GM18861 (cell line): ENCODE measurements around the gene HS1BP3.

ENCODE experiments used
- ATAC-seq: cut with Tn5 transposase; IDR thresholded peaks from one replicate; pipeline ENCODE4 v1.9.1; 2021; ENCODE audit not compliant: unreplicated experiment

Gene HS1BP3, protein sequence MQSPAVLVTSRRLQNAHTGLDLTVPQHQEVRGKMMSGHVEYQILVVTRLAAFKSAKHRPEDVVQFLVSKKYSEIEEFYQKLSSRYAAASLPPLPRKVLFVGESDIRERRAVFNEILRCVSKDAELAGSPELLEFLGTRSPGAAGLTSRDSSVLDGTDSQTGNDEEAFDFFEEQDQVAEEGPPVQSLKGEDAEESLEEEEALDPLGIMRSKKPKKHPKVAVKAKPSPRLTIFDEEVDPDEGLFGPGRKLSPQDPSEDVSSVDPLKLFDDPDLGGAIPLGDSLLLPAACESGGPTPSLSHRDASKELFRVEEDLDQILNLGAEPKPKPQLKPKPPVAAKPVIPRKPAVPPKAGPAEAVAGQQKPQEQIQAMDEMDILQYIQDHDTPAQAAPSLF

DNA sequence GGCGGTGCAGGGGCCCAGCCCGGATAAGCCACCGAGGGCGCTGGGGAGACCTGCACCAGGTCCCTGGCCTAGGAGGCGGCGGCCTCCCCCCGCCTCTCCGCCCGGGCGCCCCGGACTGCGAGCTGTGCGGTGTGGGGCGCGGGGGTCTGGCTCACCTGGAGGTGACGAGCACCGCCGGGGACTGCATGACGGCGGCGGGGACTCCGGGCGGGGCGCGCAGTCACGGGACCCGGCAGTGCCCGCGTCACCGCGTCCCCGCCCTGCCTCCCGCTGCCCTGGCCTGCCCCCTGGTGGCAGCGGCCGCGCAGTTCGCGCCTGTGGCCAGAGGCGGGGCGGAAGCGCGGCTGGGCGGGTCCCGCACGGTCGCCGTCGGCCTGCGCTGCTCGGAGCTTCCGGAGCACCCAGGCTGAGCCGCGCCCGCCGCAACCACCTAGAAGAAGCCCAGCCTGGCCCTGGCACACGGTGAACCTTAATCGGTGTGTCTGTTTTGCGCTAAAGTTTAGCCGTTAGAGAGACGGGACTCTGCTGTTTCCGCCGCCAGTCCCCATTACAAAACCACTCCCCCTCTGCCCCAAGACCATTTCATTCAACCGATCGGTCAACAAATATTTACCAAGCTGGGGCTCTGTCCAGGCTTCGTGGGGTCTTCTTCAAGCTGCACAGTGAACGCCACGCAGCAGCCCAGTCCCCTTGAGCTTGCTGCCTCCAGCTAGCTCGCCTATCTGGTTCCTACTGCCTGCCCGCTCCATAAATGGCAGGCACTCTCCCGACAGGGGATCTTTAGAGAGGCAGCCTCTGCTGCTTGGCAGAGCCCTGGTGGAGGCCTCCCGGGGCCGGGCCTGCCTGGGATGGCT lies at the start of gene HS1BP3:
HS1BP3 (minus strand) TSS at position 222 of the 854 bp plus-strand sequence; CDS start at position 187, 35 bp downstream.
- peak; percentile 95 for ATAC-seq

DNA sequence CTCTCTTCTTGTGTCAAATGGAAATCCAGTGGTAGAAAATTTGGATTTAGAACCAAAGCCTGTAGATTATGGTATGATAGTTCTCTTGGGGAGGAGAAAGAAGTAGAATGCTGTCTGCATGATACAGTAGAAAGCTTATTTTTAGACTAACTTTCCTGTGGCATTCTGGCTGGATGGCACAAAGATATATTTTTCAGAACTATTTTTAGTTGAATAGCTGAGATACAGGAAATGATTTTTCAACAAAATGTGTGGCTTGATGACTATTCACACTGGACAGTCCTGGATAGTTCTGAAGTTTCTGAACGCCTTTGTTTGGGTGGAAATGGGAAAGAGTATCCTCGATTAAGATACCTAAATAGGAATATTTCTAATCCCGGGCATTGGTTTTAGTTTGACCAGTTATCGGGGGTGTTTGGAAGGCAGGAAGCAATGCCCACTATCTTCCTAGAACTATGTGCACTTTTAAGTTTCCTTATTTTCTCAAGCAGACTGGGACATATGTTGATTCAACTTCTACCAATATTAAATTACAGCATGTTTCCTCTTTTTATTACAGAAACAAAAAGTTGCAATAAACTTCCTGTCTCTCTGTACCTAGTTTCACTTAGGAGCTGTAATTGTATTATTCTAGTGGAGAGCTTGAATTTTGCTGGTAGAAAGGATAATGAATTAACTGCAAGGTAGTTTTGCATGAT lies 48.2 kb upstream of the HS1BP3 start:
- ATAC-seq, result no peak

DNA sequence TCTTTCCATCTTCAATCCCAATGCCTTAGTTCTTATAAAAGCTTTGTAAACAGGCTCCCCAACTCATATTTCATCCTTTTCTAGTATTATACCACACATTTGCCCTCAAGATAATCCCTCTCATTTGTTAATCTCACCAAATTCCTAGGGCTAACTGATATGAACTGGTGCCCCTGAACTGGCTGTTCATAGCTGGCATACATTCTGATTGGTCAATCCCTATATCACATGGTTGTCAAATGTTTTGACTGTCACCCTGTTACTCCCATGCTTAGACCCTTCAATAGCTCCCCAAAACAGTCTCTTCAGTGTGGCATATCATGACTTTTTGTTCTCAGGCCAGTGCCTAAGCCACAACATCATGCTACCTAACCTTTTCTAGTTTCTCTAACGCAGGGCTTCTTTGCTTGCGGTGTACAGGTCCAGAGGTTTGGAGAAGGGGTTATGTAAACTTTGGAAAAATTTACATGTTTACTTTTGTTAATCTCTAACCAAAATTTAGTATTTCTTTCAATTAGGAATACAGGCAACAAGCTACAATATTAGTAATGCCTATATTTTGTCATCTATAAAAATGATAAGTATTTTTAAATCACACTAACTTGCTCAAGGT lies 46.5 kb upstream of the HS1BP3 start:
- ATAC-seq, result no peak

DNA sequence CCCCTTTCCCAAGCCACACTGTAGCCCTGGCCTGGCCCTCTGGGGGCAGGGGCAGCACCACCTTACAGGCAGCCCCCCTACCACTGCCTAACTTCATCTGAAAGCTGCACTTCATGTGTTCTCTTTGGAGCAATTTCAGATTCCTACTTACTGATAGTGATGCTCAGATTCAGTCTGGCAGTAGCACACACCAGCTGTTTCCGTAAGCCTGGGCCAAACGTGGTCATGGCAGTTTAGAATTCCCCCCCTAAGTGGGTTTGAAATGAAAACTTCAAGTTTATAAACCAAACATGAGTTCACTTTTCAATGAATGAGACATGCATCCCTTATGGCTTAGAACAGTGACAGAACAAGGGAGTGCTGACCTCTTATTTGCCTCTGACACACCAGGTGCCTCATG lies 45.5 kb upstream of the HS1BP3 start:
- ATAC-seq, result no peak

DNA sequence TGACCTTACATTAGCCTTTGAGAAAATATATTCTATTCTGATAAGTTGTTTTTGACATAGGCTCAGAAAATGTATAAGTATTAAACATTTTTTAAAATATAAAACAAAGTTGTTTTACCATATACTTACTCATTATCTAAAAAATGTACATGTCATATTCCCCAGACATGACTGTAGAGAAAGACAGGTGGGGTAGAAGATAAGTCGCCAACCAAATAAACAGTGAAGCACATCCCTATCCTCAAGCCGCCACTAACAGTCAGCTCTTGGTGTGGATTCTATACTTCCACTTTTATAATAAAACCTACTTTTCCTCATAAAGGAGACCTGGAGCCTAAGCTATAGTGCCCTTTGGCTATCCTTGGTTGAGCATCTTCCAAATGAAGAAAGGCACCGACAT lies 42.4 kb upstream of the HS1BP3 start:
- no peak for ATAC-seq

DNA sequence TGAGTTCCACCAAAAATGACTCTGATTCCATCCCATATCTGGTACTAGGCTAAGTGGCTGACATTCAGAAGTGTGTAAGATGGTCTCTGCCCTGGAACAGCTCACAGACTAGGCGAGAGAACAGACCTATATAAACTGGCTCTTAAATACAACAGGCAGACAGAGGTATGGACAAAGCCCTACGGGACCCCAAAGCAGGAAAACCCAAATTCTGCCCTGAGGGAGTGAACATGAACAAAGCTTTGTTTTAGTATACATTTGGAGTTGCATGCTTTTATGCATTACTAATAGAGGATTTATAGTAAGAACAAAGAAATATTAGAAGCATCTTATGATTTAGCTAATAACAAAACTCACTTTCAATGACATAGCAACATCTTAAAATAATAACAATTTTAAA lies 41.2 kb upstream of the HS1BP3 start:
- ATAC-seq, result no peak

DNA sequence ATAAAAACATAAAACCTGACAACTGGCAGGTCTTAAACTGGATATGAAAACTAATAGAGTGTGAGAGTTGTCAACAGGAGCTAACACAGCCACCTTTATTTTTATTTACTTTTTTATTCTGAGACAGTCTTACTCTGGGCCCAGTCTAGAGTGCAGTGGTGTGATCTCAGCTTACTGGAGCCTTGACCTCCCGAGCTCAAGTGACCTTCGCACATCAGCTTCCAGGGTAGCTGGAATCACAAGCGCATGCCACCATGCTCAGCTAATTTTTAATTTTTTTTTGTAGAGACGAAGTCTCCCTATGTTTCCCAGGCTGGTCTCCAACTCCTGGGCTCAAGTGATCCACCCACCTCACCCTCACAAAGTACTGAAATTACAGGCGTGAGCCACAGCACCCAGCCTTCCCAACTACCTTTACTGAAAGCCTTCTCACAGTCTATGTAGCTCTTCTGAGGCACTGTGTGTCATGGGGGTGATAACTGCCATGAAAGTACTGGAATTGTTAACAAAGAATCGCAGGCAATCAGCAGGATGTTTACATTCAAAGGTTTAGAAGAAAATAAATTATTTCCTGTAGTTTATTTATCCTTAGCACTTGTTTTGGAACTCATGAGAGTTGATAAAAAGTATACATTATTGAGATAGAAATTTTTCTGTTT lies 40.3 kb upstream of the HS1BP3 start:
- no peak for ATAC-seq

DNA sequence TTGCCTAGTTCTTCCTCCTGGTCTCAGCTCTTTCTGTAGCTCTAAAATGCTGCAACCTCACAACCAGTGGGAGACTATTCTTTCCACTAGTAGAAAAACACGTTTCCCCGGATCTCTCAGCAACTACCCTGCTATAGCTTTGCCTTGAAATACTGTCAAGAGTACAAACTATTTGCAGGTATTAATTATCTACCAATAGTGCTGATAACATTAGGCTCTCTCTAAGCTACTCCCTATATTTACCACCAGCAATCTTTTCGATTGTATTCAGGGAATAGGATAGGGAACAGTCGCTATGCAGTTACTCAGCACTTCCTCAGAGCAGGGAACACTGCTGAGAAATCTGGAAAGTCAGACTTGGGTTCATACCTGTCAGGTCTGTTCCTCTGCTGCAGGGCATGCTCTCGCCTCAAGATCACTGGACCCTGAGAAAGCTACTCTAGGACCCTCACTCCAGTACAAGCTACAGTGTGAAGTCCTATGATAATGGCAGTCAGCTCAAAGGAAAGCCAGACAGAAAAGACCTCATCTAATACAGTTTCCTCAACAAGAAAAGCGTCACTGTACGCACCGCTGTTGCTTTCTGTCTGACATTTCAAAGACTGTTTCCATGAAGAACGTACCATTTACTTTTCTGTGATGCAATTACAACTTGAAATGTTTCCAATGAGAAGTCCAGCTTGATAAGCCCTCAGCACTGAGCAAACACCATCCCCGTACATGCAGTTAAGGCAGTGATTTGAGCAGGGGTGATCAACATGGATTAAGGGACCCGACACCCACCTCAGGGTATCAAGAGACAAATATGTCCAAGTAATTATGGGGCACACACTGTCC lies 38.7 kb upstream of the HS1BP3 start:
- no peak for ATAC-seq

DNA sequence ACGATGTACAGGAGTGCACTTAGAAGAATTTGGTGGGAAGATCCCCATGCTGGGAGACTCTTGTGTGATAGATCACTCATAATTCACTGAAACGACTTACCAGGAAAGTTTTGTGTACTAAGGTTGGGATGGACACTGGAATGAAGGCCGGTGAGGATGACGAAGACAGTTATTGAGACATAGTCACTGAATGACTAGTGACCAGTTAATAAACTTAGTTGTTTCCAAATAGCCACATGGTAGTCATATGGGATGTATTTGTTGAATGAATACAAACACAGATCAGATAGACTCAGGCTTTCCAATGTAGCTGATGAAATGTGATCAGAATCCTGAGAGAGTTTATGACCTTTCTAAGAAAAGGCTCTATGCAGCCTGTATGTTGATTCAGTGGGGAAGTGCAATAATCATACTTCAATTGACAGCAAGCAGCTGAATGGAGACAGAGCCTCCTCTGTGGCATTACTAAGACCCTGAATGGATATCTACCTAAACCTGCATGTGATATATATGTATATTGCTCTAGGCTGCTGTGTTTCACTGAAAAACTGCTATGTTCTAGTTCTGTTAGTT lies 36.4 kb upstream of the HS1BP3 start:
- ATAC-seq, result no peak

DNA sequence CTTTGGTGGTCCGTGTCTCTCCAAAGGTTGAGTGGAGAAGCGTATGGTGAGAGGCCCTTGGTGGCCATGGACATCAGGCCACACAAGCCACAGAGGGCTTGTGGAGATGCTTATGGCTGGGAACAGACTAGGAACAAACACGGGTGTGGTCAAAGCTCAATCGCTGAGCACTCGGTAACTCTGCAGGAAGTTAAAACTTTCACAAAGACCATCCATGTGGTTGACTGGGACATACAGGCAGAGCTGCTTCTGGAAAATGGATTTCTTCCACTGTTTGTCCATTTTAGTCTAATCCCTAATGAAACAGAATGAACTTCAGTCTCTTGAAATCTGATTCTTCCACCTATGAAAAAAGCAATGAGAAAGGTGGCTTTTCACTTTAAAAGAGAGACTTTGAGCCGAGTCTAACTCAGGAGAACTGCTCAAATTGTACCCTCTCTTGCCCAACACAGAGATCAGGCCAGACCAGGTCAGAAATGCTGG lies 33.7 kb upstream of the HS1BP3 start:
- no peak for ATAC-seq

DNA sequence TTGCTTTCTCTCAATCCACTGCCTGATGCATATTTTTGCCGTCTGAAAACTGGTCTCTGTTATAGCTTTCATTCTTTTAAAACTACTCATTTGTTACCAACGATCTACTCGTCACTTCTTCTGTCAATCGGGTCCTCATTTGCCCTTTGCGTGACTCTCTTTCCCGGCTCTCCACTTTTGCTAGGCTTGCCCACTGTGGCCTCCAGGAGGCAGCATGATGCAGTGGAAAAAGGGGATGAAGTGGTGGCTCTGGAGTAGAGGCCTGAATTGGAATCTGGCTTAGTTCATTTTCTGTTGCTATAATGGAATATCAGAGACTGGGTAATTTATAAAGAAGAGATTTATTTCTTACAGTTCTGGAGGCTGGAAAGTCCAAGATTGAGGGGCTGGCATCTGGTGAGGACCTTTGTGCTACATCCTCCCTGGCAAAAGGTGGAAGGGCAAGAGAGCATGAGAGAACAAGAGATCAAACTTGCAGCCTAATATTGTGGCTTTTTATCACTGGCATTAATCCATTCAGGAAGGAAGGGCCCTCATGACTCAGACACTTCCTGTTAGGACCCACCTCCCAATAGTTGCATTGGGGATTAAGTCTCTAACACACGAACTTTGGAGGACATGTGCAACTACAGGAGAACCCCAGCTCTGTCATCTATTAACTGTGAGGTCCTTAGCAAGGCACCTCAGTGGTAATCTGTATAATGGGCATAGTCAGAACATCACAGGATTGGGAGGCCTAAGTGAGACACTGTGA lies 31.4 kb upstream of the HS1BP3 start:
- ATAC-seq, result no peak

DNA sequence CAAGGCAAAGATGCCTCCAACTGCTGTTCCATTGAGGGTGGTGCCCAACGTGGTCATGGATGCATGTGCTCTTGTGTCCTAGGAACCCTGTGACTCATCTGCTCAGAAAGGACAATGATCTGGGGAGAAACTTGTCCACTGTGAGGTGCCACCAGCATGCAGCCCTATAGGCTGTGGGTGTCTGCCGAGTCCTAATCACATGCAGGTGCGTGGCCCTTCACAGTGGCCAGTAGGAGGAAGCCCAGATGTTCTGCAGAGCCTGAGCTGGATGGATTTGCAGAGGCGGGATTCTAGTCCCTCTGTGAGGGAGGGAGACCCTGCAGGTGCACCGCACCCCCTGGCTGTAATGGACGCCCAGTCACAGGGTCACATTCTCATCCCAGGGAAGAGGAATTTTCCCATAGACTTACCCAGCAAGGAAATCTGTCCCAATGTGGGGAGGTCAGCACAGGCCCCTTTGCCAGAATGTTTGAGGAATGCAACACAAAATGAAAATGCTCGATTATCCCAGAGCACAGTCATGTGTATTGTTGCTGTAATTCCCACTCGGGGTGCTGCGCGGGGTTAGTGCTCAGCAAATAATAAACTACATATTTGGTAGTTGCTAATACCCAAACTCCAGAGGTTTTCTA lies 30.0 kb upstream of the HS1BP3 start:
- no peak for ATAC-seq

DNA sequence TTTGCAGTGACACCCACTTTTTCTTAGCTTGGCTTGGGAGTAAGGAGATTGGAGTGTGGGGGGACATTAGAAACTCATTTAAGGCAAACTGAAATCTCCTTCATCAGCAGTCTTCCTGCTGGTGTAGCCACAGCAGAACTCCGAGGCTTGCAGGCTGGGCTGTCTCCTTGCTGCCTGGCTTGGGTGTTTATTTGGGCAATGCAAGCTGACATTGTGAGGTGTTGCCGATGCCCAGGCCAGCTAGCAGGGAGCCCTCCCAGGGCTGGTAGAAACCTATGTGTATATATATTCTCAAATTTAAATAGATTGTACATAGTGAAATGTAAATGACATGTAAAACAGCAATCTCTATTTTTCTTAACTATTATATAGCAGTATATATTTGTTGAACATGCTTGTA lies 27.9 kb upstream of the HS1BP3 start:
- ATAC-seq, result no peak

DNA sequence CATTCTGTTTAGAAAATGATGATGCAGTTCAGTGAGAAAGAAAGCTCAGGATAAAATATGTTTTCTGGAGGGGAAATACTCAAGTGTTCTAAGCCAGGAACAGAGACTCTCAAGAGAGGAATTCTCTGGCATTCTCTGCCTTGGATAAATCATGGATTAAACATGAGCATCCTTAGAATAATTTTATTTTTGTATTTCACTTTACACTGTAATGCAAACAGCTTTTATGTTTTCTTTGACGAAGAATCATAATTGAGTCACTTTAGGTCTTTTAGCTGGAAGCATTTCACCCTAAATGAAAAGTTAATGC lies 27.1 kb upstream of the HS1BP3 start:
- no peak for ATAC-seq

DNA sequence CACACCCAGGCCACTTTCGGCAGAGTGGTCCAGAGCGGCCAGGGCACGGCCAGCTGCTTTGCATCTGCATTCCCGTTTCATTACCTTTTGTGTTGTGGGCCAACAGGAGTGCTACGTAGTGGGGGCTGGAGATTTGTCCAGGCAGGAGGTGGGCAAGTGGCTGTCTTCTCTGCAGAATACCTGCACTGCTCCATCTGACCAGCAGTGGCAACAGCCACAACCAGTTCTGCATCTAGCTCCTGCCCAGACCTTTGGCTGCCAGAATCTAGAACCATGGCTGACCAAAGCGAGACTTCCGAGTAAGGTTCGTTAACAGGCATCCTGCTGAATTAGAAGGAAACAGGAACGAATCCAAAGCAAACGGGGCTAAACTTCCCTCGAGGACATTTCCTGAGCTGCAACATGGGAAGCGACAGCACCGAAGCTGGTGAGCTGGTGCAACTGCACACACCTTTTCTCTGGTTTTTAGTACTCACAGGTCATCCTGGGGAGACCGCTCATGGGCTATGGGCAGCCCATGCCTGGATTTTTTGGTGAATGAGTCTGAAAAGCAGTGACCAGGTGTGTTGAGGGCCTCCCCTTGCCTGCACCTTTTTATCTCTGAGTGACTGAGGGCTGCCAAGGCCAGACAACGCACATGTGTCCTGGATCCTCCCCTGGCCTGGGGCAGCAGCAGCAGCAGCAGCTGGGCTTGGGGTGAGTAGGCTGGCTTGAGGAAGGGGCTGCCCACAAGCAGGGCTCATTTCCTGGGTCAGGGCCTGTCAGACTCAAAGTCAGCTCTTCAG lies 26.6 kb upstream of the HS1BP3 start:
- ATAC-seq, result peak; percentile 28

DNA sequence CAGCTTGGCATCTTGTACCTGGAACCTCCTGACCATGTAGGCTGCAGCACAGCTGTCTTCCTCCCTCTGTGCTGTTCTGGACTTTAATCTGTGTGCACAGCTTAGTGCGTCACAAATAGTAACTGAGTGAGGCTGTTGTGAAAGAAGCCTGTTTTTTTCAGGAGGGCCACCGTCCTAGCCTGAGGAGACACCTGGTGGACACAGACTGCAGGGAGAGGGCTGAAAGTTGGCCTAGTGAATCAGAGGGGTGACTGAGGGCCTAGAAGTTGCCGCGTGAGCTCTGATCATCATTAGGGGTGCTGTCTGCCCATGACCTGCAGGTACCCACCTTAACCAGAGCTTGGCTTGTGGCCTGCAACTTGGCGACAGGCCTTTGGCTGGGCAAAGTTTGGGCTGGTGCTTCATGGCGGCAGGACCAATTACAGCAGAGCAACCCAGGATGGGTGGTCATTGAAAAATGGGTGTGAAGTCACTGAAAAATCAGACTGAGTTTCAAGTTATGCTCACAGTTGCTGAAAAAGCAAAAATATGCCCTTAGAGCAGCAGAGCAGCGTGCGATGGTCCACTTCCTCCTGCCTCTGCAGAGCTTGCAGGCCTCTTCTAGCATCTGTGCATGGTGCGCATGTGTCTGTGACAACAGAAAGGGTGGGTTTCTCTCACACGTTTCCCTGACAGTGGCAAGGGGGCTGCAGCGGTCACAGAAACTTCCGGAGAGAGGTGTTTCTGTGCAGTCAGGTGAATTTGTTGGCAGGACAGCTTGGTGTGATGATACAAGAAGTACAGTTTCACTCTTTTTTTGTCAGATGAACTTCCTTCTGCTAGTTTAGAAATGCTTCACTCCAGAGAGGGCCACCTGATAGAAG lies 25.7 kb upstream of the HS1BP3 start:
- peak; percentile 68 for ATAC-seq
